Activated T-cell treated with anti-CD3 and anti-CD28 coated beads, Interleukin-2, amount 50 U/mL, for 1 hour (primary cell): ENCODE measurements around the gene RFC4.

ENCODE experiments used
- DNase-seq: peaks from one replicate; pipeline ENCODE4 v3.0.0-alpha.2; 2020

The RFC4 gene

GRCh38 chr3:186785495-186786018, 20.7 kb downstream of the RFC4 start:
- DNase-seq: no peak

GRCh38 chr3:186784820-186785494, 21.3 kb downstream of the RFC4 start:
- DNase-seq: no peak

- peak; percentile 84 for DNase-seq
These were observed 22.4 kb downstream of the RFC4 start for GRCh38 chr3:186783731-186784515.

GRCh38 chr3:186783058-186783730, 23.1 kb downstream of the RFC4 start, which contains the start of gene EIF4A2:
TSS of gene EIF4A2 (plus strand) at chr3:186783577. CDS start at chr3:186783611, 34 bp downstream.
- peak; percentile 90 for DNase-seq

- no peak for DNase-seq
These were observed 23.7 kb downstream of the RFC4 start for GRCh38 chr3:186782542-186783057.

- DNase-seq: no peak
These were observed 27.1 kb downstream of the RFC4 start for GRCh38 chr3:186779204-186779603.

- DNase-seq: no peak
These were observed 30.3 kb downstream of the RFC4 start for GRCh38 chr3:186775999-186776398.

GRCh38 chr3:186772701-186773417, 33.4 kb downstream of the RFC4 start:
- DNase-seq: peak; percentile 62

GRCh38 chr3:186772281-186772694, 34.0 kb downstream of the RFC4 start:
- DNase-seq: no peak

- DNase-seq: no peak
These were observed 45.3 kb downstream of the RFC4 start for GRCh38 chr3:186760897-186761447.

GRCh38 chr3:186760141-186760833, 46.0 kb downstream of the RFC4 start:
- no peak for DNase-seq

GRCh38 chr3:186759231-186759930, 46.9 kb downstream of the RFC4 start:
- no peak for DNase-seq

- DNase-seq: no peak
These were observed 48.5 kb downstream of the RFC4 start for GRCh38 chr3:186757686-186758220.

- no peak for DNase-seq
These were observed 49.1 kb downstream of the RFC4 start for GRCh38 chr3:186757214-186757613.

- no peak for DNase-seq
These were observed 51.4 kb downstream of the RFC4 start for GRCh38 chr3:186754871-186755270.

- DNase-seq: no peak
These were observed 52.3 kb downstream of the RFC4 start for GRCh38 chr3:186754006-186754405.

GRCh38 chr3:186751480-186751879, 54.8 kb downstream of the RFC4 start:
- no peak for DNase-seq

- no peak for DNase-seq
These were observed 56.0 kb downstream of the RFC4 start for GRCh38 chr3:186750316-186750715.

- no peak for DNase-seq
These were observed 60.3 kb downstream of the RFC4 start for GRCh38 chr3:186746008-186746407.

GRCh38 chr3:186743666-186744065, 62.6 kb downstream of the RFC4 start:
- DNase-seq: no peak
